Neural cell (in vitro differentiated cells): Measurements from ENCODE around the gene VWA1.

ENCODE experiments used
- CTCF ChIP-seq: fragments of 450-650 bp; IDR thresholded peaks from 2 replicates; pipeline ENCODE4 v1.5.1; 2014; ENCODE audit warnings: antibody characterized with exemption, mild to moderate bottlenecking, moderate library complexity; ENCODE audit not compliant: poor library complexity, severe bottlenecking
- EP300 ChIP-seq: fragments of 450-650 bp; conservative IDR thresholded peaks from 2 replicates; pipeline ENCODE4 v1.6.1; 2014; ENCODE audit warnings: antibody characterized with exemption, mild to moderate bottlenecking, moderate library complexity; ENCODE audit not compliant: poor library complexity, severe bottlenecking
- EZH2 ChIP-seq: fragments of 200-600, 300-800 bp; shearing (Covaris generic), sonication (generic); IDR thresholded peaks from 2 replicates; pipeline ENCODE4 v1.6.1; 2014; ENCODE audit warnings: antibody characterized with exemption, low read length, borderline replicate concordance, mild to moderate bottlenecking; ENCODE audit not compliant: insufficient read depth, poor library complexity, severe bottlenecking
- MXI1 ChIP-seq: fragments of 450-650 bp; conservative IDR thresholded peaks from 2 replicates; pipeline ENCODE4 v1.6.1; 2014; ENCODE audit warnings: antibody characterized with exemption, mild to moderate bottlenecking; ENCODE audit not compliant: poor library complexity, severe bottlenecking
- RAD21 ChIP-seq: fragments of 450-650 bp; conservative IDR thresholded peaks from 2 replicates; pipeline ENCODE4 v1.6.1; 2014; ENCODE audit warnings: antibody characterized with exemption, mild to moderate bottlenecking, moderate library complexity
- REST ChIP-seq: IDR thresholded peaks from 2 replicates; pipeline ENCODE4 v1.6.1; 2012; ENCODE audit warnings: borderline replicate concordance
- SMC3 ChIP-seq: fragments of 450-650 bp; conservative IDR thresholded peaks from 2 replicates; pipeline ENCODE4 v1.6.1; 2014; ENCODE audit warnings: antibody characterized with exemption, mild to moderate bottlenecking, moderate library complexity; ENCODE audit not compliant: poor library complexity

GRCh38 chr1:1418464-1419362, 16.8 kb upstream of the VWA1 start:
- TF ChIP-seq EZH2 = no peak
- TF ChIP-seq CTCF = no peak
- no peak for TF ChIP-seq MXI1
- TF ChIP-seq SMC3 = no peak
- TF ChIP-seq REST = no peak
- TF ChIP-seq RAD21 = no peak
- TF ChIP-seq EP300 = no peak
